GM19324 (cell line): ENCODE measurements around the gene PTTG2.
"Not testable (repeated sequence)": the region's sequence is repeated elsewhere in the genome, so short reads cannot be mapped to it uniquely, and the experiment has no call there.

Experiments used
- ATAC-seq: cut with Tn5 transposase; IDR thresholded peaks from one replicate; pipeline ENCODE4 v1.9.1; 2021; ENCODE audit warnings: mild to moderate bottlenecking, moderate library complexity; ENCODE audit not compliant: unreplicated experiment, low FRiP score

Gene PTTG2

GRCh38 chr4:37960098-37960497, at the start of gene PTTG2:
Gene PTTG2, plus strand, starts transcription at chr4:37960398. Its CDS starts 37 bp downstream, at chr4:37960435.
- no peak for ATAC-seq

- no peak for ATAC-seq
Observed at GRCh38 chr4:37914539-37914938, 45.7 kb upstream of the PTTG2 start.

GRCh38 chr4:37917388-37917787, 42.8 kb upstream of the PTTG2 start:
- no peak for ATAC-seq

GRCh38 chr4:37918653-37919052, 41.5 kb upstream of the PTTG2 start:
- ATAC-seq = no peak

GRCh38 chr4:37922328-37922727, 37.9 kb upstream of the PTTG2 start:
- ATAC-seq = no peak

GRCh38 chr4:37923089-37923488, 37.1 kb upstream of the PTTG2 start:
- not testable (repeated sequence) for ATAC-seq

GRCh38 chr4:37924946-37925345, 35.3 kb upstream of the PTTG2 start:
- no peak for ATAC-seq

- no peak for ATAC-seq
Observed at GRCh38 chr4:37927434-37927833, 32.8 kb upstream of the PTTG2 start.

- ATAC-seq = no peak
Observed at GRCh38 chr4:37928426-37929416, 31.5 kb upstream of the PTTG2 start.

- ATAC-seq = no peak
Observed at GRCh38 chr4:37934096-37934495, 26.1 kb upstream of the PTTG2 start.

GRCh38 chr4:37934609-37935008, 25.6 kb upstream of the PTTG2 start:
- no peak for ATAC-seq

- ATAC-seq = no peak
Observed at GRCh38 chr4:37935026-37935425, 25.2 kb upstream of the PTTG2 start.

- ATAC-seq = no peak
Observed at GRCh38 chr4:37936889-37937498, 23.2 kb upstream of the PTTG2 start.

GRCh38 chr4:37938208-37938607, 22.0 kb upstream of the PTTG2 start:
- ATAC-seq = no peak

- ATAC-seq = no peak
Observed at GRCh38 chr4:37946503-37947179, 13.6 kb upstream of the PTTG2 start.

- ATAC-seq = no peak
Observed at GRCh38 chr4:37948542-37948941, 11.7 kb upstream of the PTTG2 start.

GRCh38 chr4:37949636-37950426, 10.4 kb upstream of the PTTG2 start:
- no peak for ATAC-seq

GRCh38 chr4:37951461-37952352, 8.5 kb upstream of the PTTG2 start:
- no peak for ATAC-seq

GRCh38 chr4:37953156-37953555, 7.0 kb upstream of the PTTG2 start:
- no peak for ATAC-seq
